ENCODE measurements around the gene SLC5A2. TPM values are rescaled to one million over a fixed set of nuclear protein-coding genes. Genes with fewer than 3 reads are reported as not detected.

SLC5A2 gene
- total and polyA plus RNA-seq, 2 of the 13 experiments (the other 11 are each of a cell fraction or from before 2014, with no cell fraction given): 0.24 to 0.97 TPM

DNA sequence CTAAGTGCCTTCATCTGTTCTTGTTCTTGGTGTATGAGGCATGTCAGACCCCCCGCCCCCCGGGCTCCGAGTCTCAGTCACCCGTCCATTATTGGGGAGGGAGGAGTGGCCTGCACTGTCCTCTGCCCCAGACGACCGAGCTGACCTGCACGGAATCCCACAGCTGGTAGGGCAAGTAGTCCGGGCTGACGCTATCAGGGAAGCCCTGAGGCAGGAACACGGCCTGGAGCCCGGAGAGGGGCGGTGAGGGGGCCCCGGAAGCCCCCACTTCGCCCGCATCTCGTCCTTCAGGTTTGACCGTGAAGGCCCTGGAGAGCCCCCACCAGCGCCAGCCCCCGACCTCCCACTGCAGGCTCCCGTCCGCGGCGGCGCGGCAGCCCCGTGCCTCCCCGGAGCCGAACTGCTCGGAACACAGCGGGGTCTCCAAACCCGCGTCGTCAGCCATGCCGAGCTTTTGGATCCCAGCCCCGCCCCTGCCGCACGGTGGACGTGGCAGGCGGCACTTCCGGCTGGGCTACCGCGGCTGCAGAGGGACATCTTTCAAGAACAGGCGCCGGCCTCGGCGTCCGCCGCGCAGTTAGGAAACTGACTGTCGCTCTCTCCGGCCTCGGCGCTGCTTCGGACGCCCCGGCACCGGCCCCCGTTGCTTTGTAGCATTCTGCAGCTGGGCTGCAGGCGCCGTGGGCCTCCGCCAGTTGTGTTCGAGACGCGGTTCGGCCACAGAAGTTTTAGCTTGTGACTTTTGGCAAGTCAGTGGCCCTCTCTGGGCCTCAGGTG is 25.2 kb downstream of the SLC5A2 start, which contains the start of gene RUSF1 (continued):
- TF ChIP-seq, protein P1, sequence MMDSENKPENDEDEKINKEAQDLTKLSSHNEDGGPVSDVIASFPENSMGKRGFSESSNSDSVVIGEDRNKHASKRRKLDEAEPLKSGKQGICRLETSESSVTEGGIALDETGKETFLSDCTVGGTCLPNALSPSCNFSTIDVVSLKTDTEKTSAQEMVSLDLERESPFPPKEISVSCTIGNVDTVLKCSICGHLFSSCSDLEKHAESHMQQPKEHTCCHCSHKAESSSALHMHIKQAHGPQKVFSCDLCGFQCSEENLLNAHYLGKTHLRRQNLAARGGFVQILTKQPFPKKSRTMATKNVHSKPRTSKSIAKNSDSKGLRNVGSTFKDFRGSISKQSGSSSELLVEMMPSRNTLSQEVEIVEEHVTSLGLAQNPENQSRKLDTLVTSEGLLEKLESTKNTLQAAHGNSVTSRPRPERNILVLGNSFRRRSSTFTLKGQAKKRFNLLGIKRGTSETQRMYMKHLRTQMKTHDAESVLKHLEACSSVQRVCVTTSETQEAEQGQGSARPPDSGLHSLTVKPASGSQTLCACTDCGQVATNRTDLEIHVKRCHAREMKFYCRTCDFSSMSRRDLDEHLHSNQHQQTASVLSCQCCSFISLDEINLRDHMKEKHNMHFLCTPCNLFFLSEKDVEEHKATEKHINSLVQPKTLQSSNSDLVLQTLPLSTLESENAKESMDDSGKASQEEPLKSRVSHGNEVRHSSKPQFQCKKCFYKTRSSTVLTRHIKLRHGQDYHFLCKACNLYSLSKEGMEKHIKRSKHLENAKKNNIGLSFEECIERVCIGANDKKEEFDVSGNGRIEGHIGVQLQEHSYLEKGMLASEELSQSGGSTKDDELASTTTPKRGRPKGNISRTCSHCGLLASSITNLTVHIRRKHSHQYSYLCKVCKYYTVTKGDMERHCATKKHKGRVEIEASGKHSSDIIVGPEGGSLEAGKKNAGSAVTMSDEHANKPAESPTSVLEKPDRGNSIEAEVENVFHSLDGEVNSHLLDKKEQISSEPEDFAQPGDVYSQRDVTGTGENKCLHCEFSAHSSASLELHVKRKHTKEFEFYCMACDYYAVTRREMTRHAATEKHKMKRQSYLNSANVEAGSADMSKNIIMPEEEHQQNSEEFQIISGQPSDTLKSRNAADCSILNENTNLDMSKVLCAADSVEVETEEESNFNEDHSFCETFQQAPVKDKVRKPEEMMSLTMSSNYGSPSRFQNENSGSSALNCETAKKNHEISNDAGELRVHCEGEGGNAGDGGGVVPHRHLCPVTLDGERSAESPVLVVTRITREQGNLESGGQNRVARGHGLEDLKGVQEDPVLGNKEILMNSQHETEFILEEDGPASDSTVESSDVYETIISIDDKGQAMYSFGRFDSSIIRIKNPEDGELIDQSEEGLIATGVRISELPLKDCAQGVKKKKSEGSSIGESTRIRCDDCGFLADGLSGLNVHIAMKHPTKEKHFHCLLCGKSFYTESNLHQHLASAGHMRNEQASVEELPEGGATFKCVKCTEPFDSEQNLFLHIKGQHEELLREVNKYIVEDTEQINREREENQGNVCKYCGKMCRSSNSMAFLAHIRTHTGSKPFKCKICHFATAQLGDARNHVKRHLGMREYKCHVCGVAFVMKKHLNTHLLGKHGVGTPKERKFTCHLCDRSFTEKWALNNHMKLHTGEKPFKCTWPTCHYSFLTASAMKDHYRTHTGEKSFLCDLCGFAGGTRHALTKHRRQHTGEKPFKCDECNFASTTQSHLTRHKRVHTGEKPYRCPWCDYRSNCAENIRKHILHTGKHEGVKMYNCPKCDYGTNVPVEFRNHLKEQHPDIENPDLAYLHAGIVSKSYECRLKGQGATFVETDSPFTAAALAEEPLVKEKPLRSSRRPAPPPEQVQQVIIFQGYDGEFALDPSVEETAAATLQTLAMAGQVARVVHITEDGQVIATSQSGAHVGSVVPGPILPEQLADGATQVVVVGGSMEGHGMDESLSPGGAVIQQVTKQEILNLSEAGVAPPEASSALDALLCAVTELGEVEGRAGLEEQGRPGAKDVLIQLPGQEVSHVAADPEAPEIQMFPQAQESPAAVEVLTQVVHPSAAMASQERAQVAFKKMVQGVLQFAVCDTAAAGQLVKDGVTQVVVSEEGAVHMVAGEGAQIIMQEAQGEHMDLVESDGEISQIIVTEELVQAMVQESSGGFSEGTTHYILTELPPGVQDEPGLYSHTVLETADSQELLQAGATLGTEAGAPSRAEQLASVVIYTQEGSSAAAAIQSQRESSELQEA (CRISPR knock-in tag; IDR thresholded peaks at IDR 0.05; ENCODE audit: not compliant biosample characterization): peak; percentile 95
- TF ChIP-seq, protein P2, sequence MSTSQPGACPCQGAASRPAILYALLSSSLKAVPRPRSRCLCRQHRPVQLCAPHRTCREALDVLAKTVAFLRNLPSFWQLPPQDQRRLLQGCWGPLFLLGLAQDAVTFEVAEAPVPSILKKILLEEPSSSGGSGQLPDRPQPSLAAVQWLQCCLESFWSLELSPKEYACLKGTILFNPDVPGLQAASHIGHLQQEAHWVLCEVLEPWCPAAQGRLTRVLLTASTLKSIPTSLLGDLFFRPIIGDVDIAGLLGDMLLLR (CRISPR knock-in tag; IDR thresholded peaks at IDR 0.05): peak; percentile 93
- TF ChIP-seq KMT2A (CRISPR knock-in tag; IDR thresholded peaks at IDR 0.05): peak; percentile 99
- TF ChIP-seq RFX5 (IDR thresholded peaks at IDR 0.05; ENCODE audit: low read depth, low read length): 0 out of 2 replicates have a peak, but pooled peaks have one; percentile 17
- no peak for TF ChIP-seq NR3C1 (CRISPR knock-in tag; IDR thresholded peaks at IDR 0.05)
- no peak for TF ChIP-seq IKZF1 (IDR thresholded peaks at IDR 0.05)
- TF ChIP-seq, protein P3, sequence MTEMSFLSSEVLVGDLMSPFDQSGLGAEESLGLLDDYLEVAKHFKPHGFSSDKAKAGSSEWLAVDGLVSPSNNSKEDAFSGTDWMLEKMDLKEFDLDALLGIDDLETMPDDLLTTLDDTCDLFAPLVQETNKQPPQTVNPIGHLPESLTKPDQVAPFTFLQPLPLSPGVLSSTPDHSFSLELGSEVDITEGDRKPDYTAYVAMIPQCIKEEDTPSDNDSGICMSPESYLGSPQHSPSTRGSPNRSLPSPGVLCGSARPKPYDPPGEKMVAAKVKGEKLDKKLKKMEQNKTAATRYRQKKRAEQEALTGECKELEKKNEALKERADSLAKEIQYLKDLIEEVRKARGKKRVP (CRISPR knock-in tag; IDR thresholded peaks at IDR 0.05): peak in 1 of 2 experiments; percentile 76; a peak in 1 of 4 replicates
- TF ChIP-seq MAZ (IDR thresholded peaks at IDR 0.05; ENCODE audit: borderline replicate concordance, low read depth, low read length): peak; percentile 47; the same call in 1 of the 2 replicates
- TF ChIP-seq MAZ (CRISPR knock-in tag; IDR thresholded peaks at IDR 0.05; ENCODE audit: low read depth): peak; percentile 94
- no peak for TF ChIP-seq SMARCC2 (IDR thresholded peaks at IDR 0.05)
- peak; percentile 97 for TF ChIP-seq YEATS2 (CRISPR knock-in tag; IDR thresholded peaks at IDR 0.05; ENCODE audit: borderline replicate concordance)
- TF ChIP-seq NR2F1 (CRISPR knock-in tag; IDR thresholded peaks at IDR 0.05): 0 out of 4 replicates have a peak, but pooled peaks of 1 of the 2 experiments have one; percentile 0
- TF ChIP-seq ZNF326 (CRISPR knock-in tag; IDR thresholded peaks at IDR 0.05; ENCODE audit: borderline replicate concordance): no peak
- no peak for TF ChIP-seq SMARCE1 (IDR thresholded peaks at IDR 0.05; ENCODE audit: borderline replicate concordance)
- peak; percentile 4; the same call in 1 of the 2 replicates for TF ChIP-seq SOX5 (CRISPR knock-in tag; IDR thresholded peaks at IDR 0.05; ENCODE audit: borderline replicate concordance)
- TF ChIP-seq, protein P4, sequence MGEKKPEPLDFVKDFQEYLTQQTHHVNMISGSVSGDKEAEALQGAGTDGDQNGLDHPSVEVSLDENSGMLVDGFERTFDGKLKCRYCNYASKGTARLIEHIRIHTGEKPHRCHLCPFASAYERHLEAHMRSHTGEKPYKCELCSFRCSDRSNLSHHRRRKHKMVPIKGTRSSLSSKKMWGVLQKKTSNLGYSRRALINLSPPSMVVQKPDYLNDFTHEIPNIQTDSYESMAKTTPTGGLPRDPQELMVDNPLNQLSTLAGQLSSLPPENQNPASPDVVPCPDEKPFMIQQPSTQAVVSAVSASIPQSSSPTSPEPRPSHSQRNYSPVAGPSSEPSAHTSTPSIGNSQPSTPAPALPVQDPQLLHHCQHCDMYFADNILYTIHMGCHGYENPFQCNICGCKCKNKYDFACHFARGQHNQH (CRISPR knock-in tag; IDR thresholded peaks at IDR 0.05): peak; percentile 98
